Measurements from ENCODE around the gene FAM3A. TPM values are rescaled to one million over a fixed set of nuclear protein-coding genes. Genes with fewer than 3 reads are reported as not detected.

Gene FAM3A
- total and polyA plus RNA-seq, 2 donors from 2014 or later = 39.5 to 73.4 TPM

DNA sequence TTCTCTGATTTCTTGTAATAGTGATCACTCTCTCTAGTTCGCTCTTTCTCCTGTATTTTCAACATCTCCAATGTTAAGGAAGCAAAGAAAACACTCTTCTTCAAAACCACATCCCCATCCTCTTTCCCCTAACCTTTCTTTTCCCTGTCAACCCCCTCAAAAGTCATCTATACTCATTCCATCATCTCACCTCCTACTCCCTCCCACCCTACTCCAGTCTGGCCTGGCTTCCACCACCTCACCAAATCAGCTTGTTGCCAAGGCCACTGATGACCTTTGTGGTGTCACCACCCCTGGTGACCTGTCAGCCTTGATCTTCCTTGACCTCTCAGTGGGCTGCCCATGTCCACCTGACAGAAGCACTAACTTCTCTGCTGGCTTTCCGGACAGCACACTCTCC lies 2.3 kb downstream of the FAM3A start:
- H3K4me3 ChIP-seq (ENCODE audit: low read length in 3 of 3) = no peak overlapping the region
- no peak for DNase-seq
- peaks cover 0 to 3% (median 0%) of the 10 kb centered on the region in 3 donors for H3K36me3 ChIP-seq (ENCODE audit: control insufficient read depth in 2 of 3, insufficient read depth in 3 of 3, low read length in 3 of 3)
- peaks cover 2 to 10% (median 3%) of the 10 kb centered on the region in 3 donors for H3K4me1 ChIP-seq (ENCODE audit: control insufficient read depth in 2 of 3, insufficient read depth in 2 of 3, low read depth in 1 of 3, low read length in 3 of 3)
- no peak overlapping the region for H3K27ac ChIP-seq (ENCODE audit: low read depth in 2 of 2, low read length in 2 of 2)
- no peak for FAIRE-seq
- no peaks in the 10 kb centered on the region for H3K27me3 ChIP-seq (ENCODE audit: control insufficient read depth, insufficient read depth, low read length)
- TF ChIP-seq, protein P1, sequence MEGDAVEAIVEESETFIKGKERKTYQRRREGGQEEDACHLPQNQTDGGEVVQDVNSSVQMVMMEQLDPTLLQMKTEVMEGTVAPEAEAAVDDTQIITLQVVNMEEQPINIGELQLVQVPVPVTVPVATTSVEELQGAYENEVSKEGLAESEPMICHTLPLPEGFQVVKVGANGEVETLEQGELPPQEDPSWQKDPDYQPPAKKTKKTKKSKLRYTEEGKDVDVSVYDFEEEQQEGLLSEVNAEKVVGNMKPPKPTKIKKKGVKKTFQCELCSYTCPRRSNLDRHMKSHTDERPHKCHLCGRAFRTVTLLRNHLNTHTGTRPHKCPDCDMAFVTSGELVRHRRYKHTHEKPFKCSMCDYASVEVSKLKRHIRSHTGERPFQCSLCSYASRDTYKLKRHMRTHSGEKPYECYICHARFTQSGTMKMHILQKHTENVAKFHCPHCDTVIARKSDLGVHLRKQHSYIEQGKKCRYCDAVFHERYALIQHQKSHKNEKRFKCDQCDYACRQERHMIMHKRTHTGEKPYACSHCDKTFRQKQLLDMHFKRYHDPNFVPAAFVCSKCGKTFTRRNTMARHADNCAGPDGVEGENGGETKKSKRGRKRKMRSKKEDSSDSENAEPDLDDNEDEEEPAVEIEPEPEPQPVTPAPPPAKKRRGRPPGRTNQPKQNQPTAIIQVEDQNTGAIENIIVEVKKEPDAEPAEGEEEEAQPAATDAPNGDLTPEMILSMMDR (IDR thresholded peaks at IDR 0.05; ENCODE audit: borderline replicate concordance, extremely low read depth, insufficient read depth) = no peak
- no peaks in the 10 kb centered on the region for H3K9me3 ChIP-seq (ENCODE audit: control insufficient read depth in 2 of 3, insufficient read depth in 1 of 3, low read length in 3 of 3)
- intact Hi-C loops (cut with DNase I) = no loop called here
- no peak overlapping the region for H3K9ac ChIP-seq (ENCODE audit: low read length in 3 of 3)

DNA sequence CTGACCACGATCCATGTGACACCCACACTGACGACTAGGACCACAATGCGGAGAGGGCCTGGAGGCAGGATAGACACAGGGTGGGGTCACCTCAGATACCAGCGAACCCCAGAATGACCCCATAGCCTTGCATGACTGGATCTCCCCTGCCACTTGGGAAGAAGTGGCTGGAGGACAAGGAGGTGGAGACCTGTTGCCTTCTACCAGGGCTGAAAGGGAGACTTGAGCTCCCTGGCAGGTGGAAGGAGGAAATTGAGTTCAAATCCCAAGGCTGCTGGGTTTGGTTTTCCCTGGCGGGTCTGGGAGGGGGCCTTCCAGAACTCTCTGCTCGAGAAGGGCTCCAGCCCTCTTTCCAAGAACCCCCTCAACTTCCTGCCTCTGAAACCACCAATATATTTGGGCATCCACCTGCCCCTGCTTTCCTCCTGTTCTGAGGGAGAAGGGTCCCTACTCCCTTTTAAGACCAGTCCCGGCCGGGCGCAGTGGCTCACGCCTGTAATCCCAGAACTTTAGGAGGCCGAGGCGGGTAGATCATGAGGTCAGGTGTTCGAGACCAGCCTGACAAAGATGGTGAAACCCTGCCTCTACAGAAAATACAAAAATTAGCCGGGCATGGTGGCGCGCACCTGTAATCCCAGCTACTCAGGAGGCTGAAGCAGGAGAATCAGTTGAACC lies 3.0 kb downstream of the FAM3A start:
- Histone ChIP-seq H3K27ac (ENCODE audit: low read depth in 2 of 2, low read length in 2 of 2) (no peak overlapping the region), H3K27me3 (ENCODE audit: control insufficient read depth, insufficient read depth, low read length) (no peaks in the 10 kb centered on the region), H3K4me1 (ENCODE audit: control insufficient read depth in 2 of 3, insufficient read depth in 2 of 3, low read depth in 1 of 3, low read length in 3 of 3) (peaks cover 2 to 8% (median 3%) of the 10 kb centered on the region in 3 donors), H3K9ac (ENCODE audit: low read length in 3 of 3) (no peak overlapping the region), H3K36me3 (ENCODE audit: control insufficient read depth in 2 of 3, insufficient read depth in 3 of 3, low read length in 3 of 3) (peaks cover 0 to 3% (median 0%) of the 10 kb centered on the region in 3 donors), H3K4me3 (ENCODE audit: low read length in 3 of 3) (no peak overlapping the region), H3K9me3 (ENCODE audit: control insufficient read depth in 2 of 3, insufficient read depth in 1 of 3, low read length in 3 of 3) (no peaks in the 10 kb centered on the region)
- intact Hi-C loops (cut with DNase I) = no loop called here
- no peak for DNase-seq
- TF ChIP-seq, protein P1 (IDR thresholded peaks at IDR 0.05; ENCODE audit: borderline replicate concordance, extremely low read depth, insufficient read depth) = no peak
- FAIRE-seq = no peak

- Histone ChIP-seq H3K27ac (ENCODE audit: low read depth in 2 of 2, low read length in 2 of 2) (peak overlapping the region in 1 of 2 donors; percentile 28), H3K36me3 (ENCODE audit: control insufficient read depth in 2 of 3, insufficient read depth in 3 of 3, low read length in 3 of 3) (peaks cover 0 to 3% (median 0%) of the 10 kb centered on the region in 3 donors), H3K9ac (ENCODE audit: low read length in 3 of 3) (no peak overlapping the region), H3K9me3 (ENCODE audit: control insufficient read depth in 2 of 3, insufficient read depth in 1 of 3, low read length in 3 of 3) (no peaks in the 10 kb centered on the region), H3K4me3 (ENCODE audit: low read length in 3 of 3) (no peak overlapping the region), H3K4me1 (ENCODE audit: control insufficient read depth in 2 of 3, insufficient read depth in 2 of 3, low read depth in 1 of 3, low read length in 3 of 3) (peaks cover 0 to 3% (median 0%) of the 10 kb centered on the region in 3 donors), H3K27me3 (ENCODE audit: control insufficient read depth, insufficient read depth, low read length) (no peaks in the 10 kb centered on the region)
- no peak for DNase-seq
- FAIRE-seq = no peak
- TF ChIP-seq, protein P1 (IDR thresholded peaks at IDR 0.05; ENCODE audit: borderline replicate concordance, extremely low read depth, insufficient read depth) = no peak
- intact Hi-C loops (cut with DNase I) = no loop called here
Measured at GRCh38 chrX:154511761-154512160, 4.3 kb downstream of the FAM3A start.

Data from kidney (tissue), 14 donors.